Testis (tissue), 2 donors: ENCODE measurements around the gene NTM.

Experiments
- CTCF ChIP-seq, 3 experiments: fragments of 450-650 bp in 2 of 3; fragments of 200-600 bp in 1 of 3; sonication (generic) in 1 of 3; IDR thresholded peaks; one replicate each; pipeline ENCODE4 v1.5.1; 2016 to 2019; ENCODE audit warnings: antibody characterized with exemption in 3 of 3, mild to moderate bottlenecking in 2 of 3, moderate library complexity in 1 of 3
- POLR2A ChIP-seq: fragments of 450-650 bp; IDR thresholded peaks from one replicate; pipeline ENCODE4 v1.6.1; 2017; ENCODE audit warnings: antibody characterized with exemption, mild to moderate bottlenecking, moderate library complexity

GRCh38 chr11:131491503-131491902, 121.1 kb downstream of the NTM start:
- TF ChIP-seq CTCF (IDR thresholded peaks at IDR 0.05) (no peak), POLR2A (no peak)
